ENCODE measurements around the gene CCNF. TPM values are rescaled to one million over a fixed set of nuclear protein-coding genes. Genes with fewer than 3 reads are reported as not detected.
A peak's percentile ranks its signal among the peaks of the same experiment; 100 is the strongest.
"Not testable (repeated sequence)": the region's sequence is repeated elsewhere in the genome, so short reads cannot be mapped to it uniquely, and the experiment has no call there.

CCNF gene
- total and polyA plus RNA-seq, 11 donors = 0.38 to 6.0 (median 1.6) TPM

GRCh38 chr16:2438121-2438520 is 8.9 kb downstream of the CCNF start:
- H3K36me3 ChIP-seq = peaks cover 0 to 46% (median 11%) of the 10 kb centered on the region in 9 donors
- 95 to 99% (median 97%) methylated on average over 14 of the region's 14 CpGs for WGBS, 4 donors
- ATAC-seq (no peak), DNase-seq (no peak)
- intact Hi-C loops (cut with DNase I) = loop anchor here in 2 of 10 donors (10.0 kb wide), 1 partner anchor 57 kb away; no protein-coding TSS in a partner anchor
- no peaks in the 10 kb centered on the region for H3K9me3 ChIP-seq
- H3K4me3 ChIP-seq = no peak overlapping the region
- H3K4me1 ChIP-seq = no peaks in the 10 kb centered on the region
- no peak for TF ChIP-seq POLR2A (IDR thresholded peaks at IDR 0.05)
- no peak for TF ChIP-seq CTCF (IDR thresholded peaks at IDR 0.05)
- H3K27ac ChIP-seq = no peak overlapping the region
- H3K27me3 ChIP-seq = no peaks in the 10 kb centered on the region

GRCh38 chr16:2439598-2439997 is 10.4 kb downstream of the CCNF start:
- DNase-seq (no peak), ATAC-seq (no peak)
- WGBS, 4 donors = 95 to 98% (median 97%) methylated on average over 4 to 11 of the region's 11 CpGs
- intact Hi-C loops (cut with DNase I) = loop anchor here in 2 of 10 donors (10.0 kb wide), 1 partner anchor 55 kb away; no protein-coding TSS in a partner anchor
- Histone ChIP-seq H3K4me1 (no peaks in the 10 kb centered on the region), H3K27me3 (no peaks in the 10 kb centered on the region), H3K9me3 (no peaks in the 10 kb centered on the region), H3K36me3 (peaks cover 0 to 39% (median 12%) of the 10 kb centered on the region in 9 donors), H3K27ac (no peak overlapping the region), H3K4me3 (no peak overlapping the region)
- TF ChIP-seq POLR2A (IDR thresholded peaks at IDR 0.05) (no peak), CTCF (IDR thresholded peaks at IDR 0.05) (no peak)

GRCh38 chr16:2441143-2441804 is 12.0 kb downstream of the CCNF start:
- ATAC-seq; intact Hi-C loops (cut with DNase I); H3K27ac ChIP-seq; H3K4me1 ChIP-seq; H3K27me3 ChIP-seq; H3K4me3 ChIP-seq; DNase-seq; H3K9me3 ChIP-seq: not testable (repeated sequence)
- WGBS, 4 donors = 83 to 92% (median 89%) methylated on average over 14 to 15 of the region's 15 CpGs
- H3K36me3 ChIP-seq = peaks cover 0 to 49% (median 18%) of the 10 kb centered on the region in 9 donors

GRCh38 chr16:2443555-2443954 is 14.3 kb downstream of the CCNF start:
- DNase-seq = no peak
- no peak for TF ChIP-seq CTCF (IDR thresholded peaks at IDR 0.05)
- no peak for TF ChIP-seq POLR2A (IDR thresholded peaks at IDR 0.05)
- Histone ChIP-seq H3K36me3 (peaks cover 0 to 44% (median 12%) of the 10 kb centered on the region in 9 donors), H3K27me3 (no peaks in the 10 kb centered on the region), H3K27ac (no peak overlapping the region), H3K9me3 (no peaks in the 10 kb centered on the region), H3K4me1 (no peaks in the 10 kb centered on the region), H3K4me3 (no peak overlapping the region)
- WGBS, 4 donors = 80 to 83% (median 82%) methylated on average over 9 of the region's 9 CpGs
- peak in 1 of 4 donors; percentile 22 for ATAC-seq
- intact Hi-C loops (cut with DNase I) = no loop called here

Data from heart left ventricle (tissue), 16 donors.